Measurements from ENCODE around the gene ZNF526.

The ZNF526 gene

GRCh38 chr19:42254850-42255765 is 35.0 kb downstream of the ZNF526 start, which contains the start of gene ERF (continued):
- TF ChIP-seq ZNF274 (IDR thresholded peaks at IDR 0.05; ENCODE audit: low read length) = no peak
- TF ChIP-seq ZNF274 (tag by site-specific recombination; IDR thresholded peaks at IDR 0.05; ENCODE audit: borderline replicate concordance) = no peak
- TF ChIP-seq ZNF785 (tag by site-specific recombination; IDR thresholded peaks at IDR 0.05) = no peak
- TF ChIP-seq ZNF701 (tag by site-specific recombination; IDR thresholded peaks at IDR 0.05) = no peak
- TF ChIP-seq ZNF501 (tag by site-specific recombination; IDR thresholded peaks at IDR 0.05) = no peak
- TF ChIP-seq ZNF302 (tag by site-specific recombination; IDR thresholded peaks at IDR 0.05; ENCODE audit: low read depth) = no peak
- no peak for TF ChIP-seq ZIC2 (tag by site-specific recombination; IDR thresholded peaks at IDR 0.05)
- TF ChIP-seq HIC1 (tag by site-specific recombination; IDR thresholded peaks at IDR 0.05) = no peak
- TF ChIP-seq ZNF280C (tag by site-specific recombination; IDR thresholded peaks at IDR 0.05) = no peak
- TF ChIP-seq ZBTB8A (tag by site-specific recombination; IDR thresholded peaks at IDR 0.05) = peak; percentile 75
- peak; percentile 70; the same call in 1 of the 2 replicates for TF ChIP-seq PBX3 (CRISPR knock-in tag; IDR thresholded peaks at IDR 0.05)
- TF ChIP-seq ZNF571 (tag by site-specific recombination; IDR thresholded peaks at IDR 0.05) = no peak
- no peak for TF ChIP-seq ZBTB20 (tag by site-specific recombination; IDR thresholded peaks at IDR 0.05)
- TF ChIP-seq TSHZ1 (tag by site-specific recombination; IDR thresholded peaks at IDR 0.05; ENCODE audit: borderline replicate concordance) = no peak
- no peak for TF ChIP-seq ZNF664 (tag by site-specific recombination; IDR thresholded peaks at IDR 0.05)
- no peak for TF ChIP-seq ZNF555 (tag by site-specific recombination; conservative IDR thresholded peaks at IDR 0.05)
- TF ChIP-seq ZBTB48 (tag by site-specific recombination; IDR thresholded peaks at IDR 0.05) = no peak
- peak; percentile 21; the same call in 1 of the 2 replicates for TF ChIP-seq ZBTB44 (tag by site-specific recombination; IDR thresholded peaks at IDR 0.05)
- TF ChIP-seq PRDM10 (tag by site-specific recombination; IDR thresholded peaks at IDR 0.05) = peak; percentile 98; the same call in 1 of the 2 replicates
- no peak for TF ChIP-seq ZNF488 (tag by site-specific recombination; IDR thresholded peaks at IDR 0.05)

Measured in HEK293 (cell line).